Measurements from ENCODE around the gene MORC1. TPM values are rescaled to one million over a fixed set of nuclear protein-coding genes. Genes with fewer than 3 reads are reported as not detected.

MORC1 gene
- total RNA-seq, 4 donors from 2014 or later: not detected

DNA sequence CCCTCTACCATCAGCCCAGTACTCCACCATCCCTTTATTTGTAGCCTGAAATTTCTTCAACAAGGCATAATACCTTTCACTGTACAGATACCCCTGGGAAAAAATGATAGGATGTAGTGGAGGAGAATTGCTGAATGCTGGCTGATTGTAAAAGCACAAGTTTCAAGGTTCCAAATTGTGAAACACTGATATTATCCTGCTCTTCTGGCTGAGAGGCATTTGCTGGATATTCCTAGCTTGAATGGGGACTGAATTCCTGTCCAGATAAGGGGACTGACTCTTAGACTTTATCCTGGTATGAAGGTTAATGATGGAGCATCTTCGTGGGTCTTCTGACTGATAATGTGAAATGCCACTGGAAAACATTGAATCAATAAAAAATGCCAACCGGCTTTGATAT lies 9.6 kb upstream of the MORC1 start:
- DNase-seq (no peak), ATAC-seq (no peak)
- H3K4me3 ChIP-seq: no peak overlapping the region
- no peaks in the 10 kb centered on the region for H3K4me1 ChIP-seq
- TF ChIP-seq, protein P1, sequence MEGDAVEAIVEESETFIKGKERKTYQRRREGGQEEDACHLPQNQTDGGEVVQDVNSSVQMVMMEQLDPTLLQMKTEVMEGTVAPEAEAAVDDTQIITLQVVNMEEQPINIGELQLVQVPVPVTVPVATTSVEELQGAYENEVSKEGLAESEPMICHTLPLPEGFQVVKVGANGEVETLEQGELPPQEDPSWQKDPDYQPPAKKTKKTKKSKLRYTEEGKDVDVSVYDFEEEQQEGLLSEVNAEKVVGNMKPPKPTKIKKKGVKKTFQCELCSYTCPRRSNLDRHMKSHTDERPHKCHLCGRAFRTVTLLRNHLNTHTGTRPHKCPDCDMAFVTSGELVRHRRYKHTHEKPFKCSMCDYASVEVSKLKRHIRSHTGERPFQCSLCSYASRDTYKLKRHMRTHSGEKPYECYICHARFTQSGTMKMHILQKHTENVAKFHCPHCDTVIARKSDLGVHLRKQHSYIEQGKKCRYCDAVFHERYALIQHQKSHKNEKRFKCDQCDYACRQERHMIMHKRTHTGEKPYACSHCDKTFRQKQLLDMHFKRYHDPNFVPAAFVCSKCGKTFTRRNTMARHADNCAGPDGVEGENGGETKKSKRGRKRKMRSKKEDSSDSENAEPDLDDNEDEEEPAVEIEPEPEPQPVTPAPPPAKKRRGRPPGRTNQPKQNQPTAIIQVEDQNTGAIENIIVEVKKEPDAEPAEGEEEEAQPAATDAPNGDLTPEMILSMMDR (IDR thresholded peaks at IDR 0.05 in 4 of 5, conservative IDR thresholded peaks at IDR 0.05 in 1 of 5): no peak
- TF ChIP-seq POLR2A (IDR thresholded peaks at IDR 0.05): no peak
- no peak overlapping the region for H3K27ac ChIP-seq
- no peaks in the 10 kb centered on the region for H3K27me3 ChIP-seq
- intact Hi-C loops (cut with DNase I; ENCODE audit: low total_unique reads) (no loop called here), in situ Hi-C loops (cut with MboI; ENCODE audit: low sequenced_read_pairs in 4 of 4) (no loop called here)
- H3K36me3 ChIP-seq: no peaks in the 10 kb centered on the region
- H3K9me3 ChIP-seq: no peaks in the 10 kb centered on the region

DNA sequence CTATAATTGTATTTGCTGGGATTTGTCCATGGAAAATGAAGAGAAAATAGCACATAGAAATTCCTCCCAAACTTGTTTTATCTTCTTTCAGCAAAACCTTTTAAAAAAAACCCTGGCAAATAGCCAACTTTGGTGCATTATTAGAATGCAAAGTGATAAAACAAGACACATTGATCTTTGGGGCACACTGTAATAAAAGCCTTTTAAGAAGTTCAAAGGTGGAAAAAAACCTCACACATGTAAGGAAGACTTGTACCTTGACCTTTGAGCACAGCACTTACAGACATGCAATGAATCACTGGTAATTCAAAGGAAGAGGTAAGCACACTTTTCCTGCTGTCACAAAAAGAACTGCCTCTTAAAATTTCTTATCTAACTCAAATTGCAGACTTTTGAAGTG lies 8.0 kb upstream of the MORC1 start:
- H3K36me3 ChIP-seq: no peaks in the 10 kb centered on the region
- intact Hi-C loops (cut with DNase I; ENCODE audit: low total_unique reads): no loop called here
- no peaks in the 10 kb centered on the region for H3K27me3 ChIP-seq
- no peak overlapping the region for H3K27ac ChIP-seq
- no peak for DNase-seq
- in situ Hi-C loops (cut with MboI; ENCODE audit: low sequenced_read_pairs in 4 of 4): no loop called here
- no peaks in the 10 kb centered on the region for H3K9me3 ChIP-seq
- TF ChIP-seq, protein P1 (IDR thresholded peaks at IDR 0.05 in 4 of 5, conservative IDR thresholded peaks at IDR 0.05 in 1 of 5): no peak
- no peak for TF ChIP-seq POLR2A (IDR thresholded peaks at IDR 0.05)
- H3K4me3 ChIP-seq: no peak overlapping the region
- ATAC-seq: no peak
- no peaks in the 10 kb centered on the region for H3K4me1 ChIP-seq

DNA sequence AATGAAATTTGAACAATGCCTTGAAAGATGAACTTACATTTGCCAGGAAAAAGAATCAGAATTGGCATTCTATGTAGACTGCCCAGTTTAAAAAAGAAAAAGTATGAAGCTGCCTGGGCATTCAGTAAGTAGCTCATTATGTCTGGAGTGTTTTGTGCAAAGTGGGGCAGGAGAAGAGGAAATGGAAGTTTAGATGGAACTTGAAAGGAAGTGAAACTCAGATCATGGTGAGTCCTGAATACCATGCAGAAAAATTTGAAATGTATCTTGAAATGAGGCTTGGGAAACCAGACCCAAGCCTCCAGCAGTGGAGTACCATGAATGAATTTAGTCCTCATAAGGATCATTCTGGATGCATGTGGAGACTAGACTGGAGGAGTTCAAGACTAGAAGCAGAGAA lies 4.8 kb upstream of the MORC1 start:
- intact Hi-C loops (cut with DNase I; ENCODE audit: low total_unique reads) (no loop called here), in situ Hi-C loops (cut with MboI; ENCODE audit: low sequenced_read_pairs in 4 of 4) (no loop called here)
- H3K9me3 ChIP-seq: no peaks in the 10 kb centered on the region

DNA sequence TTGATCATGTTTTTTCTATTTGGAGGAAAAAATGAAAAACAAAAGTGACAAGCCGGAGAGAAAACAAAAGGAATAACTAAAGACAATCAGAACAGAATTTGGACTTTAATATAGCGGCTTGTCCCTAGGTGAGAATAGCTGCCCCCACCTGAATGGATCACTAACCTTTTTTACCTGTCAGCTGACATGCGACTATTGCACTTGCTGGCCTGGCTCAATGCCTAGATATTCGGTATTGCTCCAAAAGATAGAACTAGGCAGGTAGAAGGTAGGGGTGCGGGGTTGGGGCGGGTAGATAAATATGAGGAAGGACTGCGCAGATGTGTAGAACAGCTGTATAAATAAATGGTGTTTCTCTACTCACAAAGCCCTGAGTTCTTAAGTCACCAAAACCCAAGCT lies 650 bp upstream of the MORC1 start:
- DNase-seq: no peak
- no peaks in the 10 kb centered on the region for H3K36me3 ChIP-seq
- H3K4me1 ChIP-seq: no peaks in the 10 kb centered on the region
- in situ Hi-C loops (cut with MboI; ENCODE audit: low sequenced_read_pairs in 4 of 4): no loop called here
- no peak overlapping the region for H3K4me3 ChIP-seq
- ATAC-seq: no peak
- no peaks in the 10 kb centered on the region for H3K9me3 ChIP-seq
- intact Hi-C loops (cut with DNase I; ENCODE audit: low total_unique reads): no loop called here
- H3K27ac ChIP-seq: no peak overlapping the region
- TF ChIP-seq POLR2A (IDR thresholded peaks at IDR 0.05): no peak
- TF ChIP-seq, protein P1 (IDR thresholded peaks at IDR 0.05 in 4 of 5, conservative IDR thresholded peaks at IDR 0.05 in 1 of 5): no peak
- H3K27me3 ChIP-seq: no peaks in the 10 kb centered on the region

More for the DNA sequence above, 4.8 kb upstream of the MORC1 start:
- no peak for DNase-seq
- no peaks in the 10 kb centered on the region for H3K4me1 ChIP-seq
- TF ChIP-seq, protein P1 (IDR thresholded peaks at IDR 0.05 in 4 of 5, conservative IDR thresholded peaks at IDR 0.05 in 1 of 5): no peak
- no peak for TF ChIP-seq POLR2A (IDR thresholded peaks at IDR 0.05)
- ATAC-seq: no peak
- H3K27ac ChIP-seq: no peak overlapping the region
- no peak overlapping the region for H3K4me3 ChIP-seq
- no peaks in the 10 kb centered on the region for H3K36me3 ChIP-seq
- no peaks in the 10 kb centered on the region for H3K27me3 ChIP-seq

DNA sequence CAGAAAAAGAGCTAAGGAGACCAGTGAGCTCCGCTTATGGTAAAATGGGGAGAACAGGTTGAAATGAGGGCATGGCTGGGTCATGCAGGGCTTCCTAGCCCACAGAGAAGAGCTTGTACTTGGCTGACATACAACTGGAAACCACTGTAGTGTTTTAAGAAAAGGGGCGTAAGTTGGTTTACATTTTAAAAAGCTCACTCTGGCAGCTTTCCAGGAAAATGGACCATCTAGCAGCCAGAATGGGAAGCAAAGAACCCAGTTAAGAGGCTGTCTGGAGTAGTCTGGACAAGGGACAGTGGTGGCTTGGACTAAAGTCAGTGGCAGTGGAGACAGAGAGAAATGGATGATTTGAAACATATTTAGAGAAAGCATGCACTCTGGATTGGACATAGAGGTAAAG lies 1.9 kb downstream of the MORC1 start:
- Histone ChIP-seq H3K4me3 (no peak overlapping the region), H3K27ac (no peak overlapping the region), H3K9me3 (no peaks in the 10 kb centered on the region), H3K27me3 (no peaks in the 10 kb centered on the region), H3K36me3 (no peaks in the 10 kb centered on the region), H3K4me1 (no peaks in the 10 kb centered on the region)
- intact Hi-C loops (cut with DNase I; ENCODE audit: low total_unique reads): no loop called here
- in situ Hi-C loops (cut with MboI; ENCODE audit: low sequenced_read_pairs in 4 of 4): no loop called here
- no peak for ATAC-seq
- no peak for DNase-seq
- TF ChIP-seq, protein P1 (IDR thresholded peaks at IDR 0.05 in 4 of 5, conservative IDR thresholded peaks at IDR 0.05 in 1 of 5): no peak
- no peak for TF ChIP-seq POLR2A (IDR thresholded peaks at IDR 0.05)

Data from gastrocnemius medialis (tissue), 4 donors.